Neural progenitor cell (in vitro differentiated cells): Measurements from ENCODE around the gene PLAC8L1. TPM values are rescaled to one million over a fixed set of nuclear protein-coding genes. Genes with fewer than 3 reads are reported as not detected.
A peak's percentile ranks its signal among the peaks of the same experiment; 100 is the strongest.
"Not testable (repeated sequence)": the region's sequence is repeated elsewhere in the genome, so short reads cannot be mapped to it uniquely, and the experiment has no call there.

Experiments
- DNase-seq: peaks from one replicate; pipeline ENCODE4 v3.0.0-alpha.2; 2016; ENCODE audit warnings: low spot score
- H2AFZ ChIP-seq: fragments of 200-600 bp; sonication (generic); replicated peaks from 2 replicates; pipeline ENCODE4 v1.6.1; 2016; ENCODE audit warnings: antibody characterized with exemption
- H3F3A ChIP-seq: fragments of 200-600 bp; sonication (generic); 2 replicates; pipeline ENCODE4 v1.6.1; 2016; ENCODE audit warnings: antibody characterized with exemption, low read depth
- H3K27ac ChIP-seq: fragments of 200-600 bp; sonication (generic); 2 replicates; pipeline ENCODE4 v1.5.1; 2016; ENCODE audit warnings: mild to moderate bottlenecking
- H3K27me3 ChIP-seq: fragments of 200-600 bp; sonication (generic); 2 replicates; pipeline ENCODE4 v1.6.1; 2016; ENCODE audit warnings: mild to moderate bottlenecking, moderate library complexity
- H3K36me3 ChIP-seq: fragments of 200-600 bp; sonication (generic); 2 replicates; pipeline ENCODE4 v1.5.1; 2016
- H3K4me1 ChIP-seq: fragments of 200-600 bp; sonication (generic); 2 replicates; pipeline ENCODE4 v1.6.1; 2016; ENCODE audit warnings: mixed run types
- H3K4me2 ChIP-seq: fragments of 200-600 bp; sonication (generic); 2 replicates; pipeline ENCODE4 v1.6.1; 2016
- H3K4me3 ChIP-seq: fragments of 200-600 bp; sonication (generic); 2 replicates; pipeline ENCODE4 v1.5.1; 2016
- H3K79me2 ChIP-seq: fragments of 200-600 bp; sonication (generic); 2 replicates; pipeline ENCODE4 v1.6.1; 2016; ENCODE audit warnings: low read depth
- H3K9ac ChIP-seq: fragments of 200-600 bp; sonication (generic); 2 replicates; pipeline ENCODE4 v1.6.1; 2016
- H3K9me3 ChIP-seq: fragments of 200-600 bp; sonication (generic); 2 replicates; pipeline ENCODE4 v1.5.1; 2016; ENCODE audit warnings: low read depth
- H4K20me1 ChIP-seq: fragments of 200-600 bp; sonication (generic); 2 replicates; pipeline ENCODE4 v1.6.1; 2016; ENCODE audit warnings: low read depth
- H3K27ac Mint-ChIP-seq: 3 replicates; pipeline ENCODE4 v1.8.0; 2021; ENCODE audit warnings: mixed read lengths
- H3K27me3 Mint-ChIP-seq: 2 replicates; pipeline ENCODE4 v1.8.0; 2022; ENCODE audit warnings: low read depth, mild to moderate bottlenecking, inconsistent platforms, moderate library complexity, mixed read lengths; ENCODE audit not compliant: insufficient read depth
- H3K36me3 Mint-ChIP-seq: 3 replicates; pipeline ENCODE4 v1.8.0; 2021; ENCODE audit warnings: mixed read lengths
- H3K4me1 Mint-ChIP-seq: 3 replicates; pipeline ENCODE4 v1.8.0; 2021; ENCODE audit warnings: mixed read lengths
- H3K4me3 Mint-ChIP-seq: 3 replicates; pipeline ENCODE4 v1.8.0; 2021; ENCODE audit warnings: mild to moderate bottlenecking, moderate library complexity, mixed read lengths
- H3K9me3 Mint-ChIP-seq: 3 replicates; pipeline ENCODE4 v1.8.0; 2020; ENCODE audit warnings: mixed read lengths
- EZH2 ChIP-seq: fragments of 200-600 bp; sonication (generic); IDR thresholded peaks from 2 replicates; pipeline ENCODE4 v1.6.1; 2017; ENCODE audit warnings: antibody characterized with exemption, mild to moderate bottlenecking, moderate library complexity
- EZH2phosphoT487 ChIP-seq: fragments of 200-600 bp; sonication (generic); IDR thresholded peaks from 2 replicates; pipeline ENCODE4 v1.6.1; 2017; ENCODE audit warnings: antibody characterized with exemption
- total RNA-seq: library from RNA; depleted of rRNA; stranded (reverse); fragments of >200 nt; gene quantifications from 2 replicates; pipeline ENCODE4 v1.2.3, GENCODE V29; 2015; ENCODE audit warnings: low replicate concordance
- TF ChIP-seq, protein P1 (sequence below): fragments of 200-600 bp; sonication (generic); IDR thresholded peaks from 2 replicates; pipeline ENCODE4 v1.5.1; 2017; ENCODE audit warnings: antibody characterized with exemption, mild to moderate bottlenecking

The PLAC8L1 gene
- total RNA-seq, 1 donor from 2014 or later, result 0.51 TPM

DNA sequence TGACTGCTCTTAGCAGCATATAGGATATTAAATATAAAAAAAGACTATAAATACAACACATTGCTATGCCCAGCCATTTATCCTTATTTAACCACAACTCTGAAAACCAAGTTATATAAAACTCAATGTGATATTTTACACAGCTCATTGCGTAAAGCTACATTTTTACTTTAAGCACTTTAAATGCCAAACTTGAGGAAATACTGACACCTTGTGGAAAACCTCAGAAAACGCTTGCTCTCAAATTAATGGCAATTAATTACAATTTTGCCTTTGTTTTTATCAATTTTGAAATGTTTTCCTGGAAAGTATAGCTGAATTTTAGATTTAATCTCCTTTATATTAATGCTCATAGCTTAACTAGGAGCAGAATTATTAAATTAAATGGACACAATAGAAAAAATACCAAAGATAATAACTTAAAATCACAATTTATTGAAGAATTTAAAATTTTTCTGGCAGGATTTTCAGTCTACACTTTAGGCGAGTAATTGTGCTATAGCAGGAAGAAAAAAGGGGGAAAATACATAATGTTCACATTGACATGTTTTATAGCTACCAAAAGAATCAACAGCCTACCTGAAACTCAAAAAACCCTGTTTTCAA is 25.2 kb upstream of the PLAC8L1 start:
- DNase-seq, result peak; percentile 33
- H3K79me2 ChIP-seq, result no peaks in the 10 kb centered on the region
- H3K27me3 ChIP-seq, result no peaks in the 10 kb centered on the region
- no peak overlapping the region for H3K27ac ChIP-seq
- H4K20me1 ChIP-seq, result no peaks in the 10 kb centered on the region
- no peak overlapping the region for H3K27ac Mint-ChIP-seq
- H2AFZ ChIP-seq, result no peak overlapping the region
- no peak overlapping the region for H3K4me3 Mint-ChIP-seq
- H3K27me3 Mint-ChIP-seq, result no peaks in the 10 kb centered on the region
- no peaks in the 10 kb centered on the region for H3K4me1 Mint-ChIP-seq
- H3K36me3 ChIP-seq, result peaks cover 37% of the 10 kb centered on the region
- no peak overlapping the region for H3K4me2 ChIP-seq
- no peak overlapping the region for H3K9ac ChIP-seq
- TF ChIP-seq, protein P1, sequence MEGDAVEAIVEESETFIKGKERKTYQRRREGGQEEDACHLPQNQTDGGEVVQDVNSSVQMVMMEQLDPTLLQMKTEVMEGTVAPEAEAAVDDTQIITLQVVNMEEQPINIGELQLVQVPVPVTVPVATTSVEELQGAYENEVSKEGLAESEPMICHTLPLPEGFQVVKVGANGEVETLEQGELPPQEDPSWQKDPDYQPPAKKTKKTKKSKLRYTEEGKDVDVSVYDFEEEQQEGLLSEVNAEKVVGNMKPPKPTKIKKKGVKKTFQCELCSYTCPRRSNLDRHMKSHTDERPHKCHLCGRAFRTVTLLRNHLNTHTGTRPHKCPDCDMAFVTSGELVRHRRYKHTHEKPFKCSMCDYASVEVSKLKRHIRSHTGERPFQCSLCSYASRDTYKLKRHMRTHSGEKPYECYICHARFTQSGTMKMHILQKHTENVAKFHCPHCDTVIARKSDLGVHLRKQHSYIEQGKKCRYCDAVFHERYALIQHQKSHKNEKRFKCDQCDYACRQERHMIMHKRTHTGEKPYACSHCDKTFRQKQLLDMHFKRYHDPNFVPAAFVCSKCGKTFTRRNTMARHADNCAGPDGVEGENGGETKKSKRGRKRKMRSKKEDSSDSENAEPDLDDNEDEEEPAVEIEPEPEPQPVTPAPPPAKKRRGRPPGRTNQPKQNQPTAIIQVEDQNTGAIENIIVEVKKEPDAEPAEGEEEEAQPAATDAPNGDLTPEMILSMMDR, result peak; percentile 78
- no peak for TF ChIP-seq EZH2
- H3K9me3 Mint-ChIP-seq, result no peaks in the 10 kb centered on the region
- H3K4me3 ChIP-seq, result no peak overlapping the region
- H3K36me3 Mint-ChIP-seq, result peaks cover 28% of the 10 kb centered on the region
- no peaks in the 10 kb centered on the region for H3K4me1 ChIP-seq
- H3K9me3 ChIP-seq, result no peaks in the 10 kb centered on the region
- peaks cover 20% of the 10 kb centered on the region for H3F3A ChIP-seq

DNA sequence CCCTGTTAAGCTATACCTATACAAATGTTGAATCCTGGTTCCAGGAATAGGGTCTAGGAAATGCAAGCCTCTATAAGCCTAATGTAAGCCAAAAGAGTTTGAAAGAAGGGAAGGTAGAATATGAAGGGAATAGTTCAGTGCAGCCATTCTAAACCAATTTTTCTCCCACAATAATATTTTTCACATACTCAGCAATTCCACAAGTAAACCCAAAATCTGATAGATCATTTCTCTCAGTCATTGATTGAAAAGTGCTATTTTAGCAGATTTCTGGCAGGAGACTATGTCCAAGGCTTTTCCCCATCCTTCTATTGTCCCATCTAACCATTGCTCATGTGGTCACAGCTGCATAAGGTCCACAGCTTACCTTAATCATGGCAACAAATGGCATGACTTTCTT is 20.7 kb upstream of the PLAC8L1 start:
- Histone ChIP-seq H3K27ac (no peak overlapping the region), H3K79me2 (no peaks in the 10 kb centered on the region), H3K36me3 (peaks cover 60% of the 10 kb centered on the region), H2AFZ (no peak overlapping the region), H3K9ac (no peak overlapping the region), H3K9me3 (no peaks in the 10 kb centered on the region), H3K4me3 (no peak overlapping the region), H3K4me1 (no peaks in the 10 kb centered on the region), H4K20me1 (no peaks in the 10 kb centered on the region), H3K27me3 (no peaks in the 10 kb centered on the region), H3F3A (peaks cover 4% of the 10 kb centered on the region), H3K4me2 (no peak overlapping the region)
- no peak for TF ChIP-seq EZH2
- TF ChIP-seq, protein P1, result no peak
- TF ChIP-seq EZH2phosphoT487, result no peak
- H3K9me3 Mint-ChIP-seq, result no peaks in the 10 kb centered on the region
- no peak overlapping the region for H3K27ac Mint-ChIP-seq
- no peak for DNase-seq
- H3K27me3 Mint-ChIP-seq, result no peaks in the 10 kb centered on the region
- peaks cover 29% of the 10 kb centered on the region for H3K36me3 Mint-ChIP-seq
- H3K4me1 Mint-ChIP-seq, result no peaks in the 10 kb centered on the region
- H3K4me3 Mint-ChIP-seq, result no peak overlapping the region

GRCh38 chr5:146124580-146124979 is 19.2 kb upstream of the PLAC8L1 start:
- Histone ChIP-seq H3K27ac (no peak overlapping the region), H3K27me3 (no peaks in the 10 kb centered on the region), H3K9me3 (no peaks in the 10 kb centered on the region), H3K4me2 (no peak overlapping the region), H3K36me3 (peaks cover 62% of the 10 kb centered on the region), H2AFZ (no peak overlapping the region), H3K9ac (no peak overlapping the region), H4K20me1 (no peaks in the 10 kb centered on the region), H3F3A (no peaks in the 10 kb centered on the region), H3K79me2 (no peaks in the 10 kb centered on the region), H3K4me3 (no peak overlapping the region), H3K4me1 (no peaks in the 10 kb centered on the region)
- no peak for DNase-seq
- Mint-ChIP-seq H3K36me3 (peaks cover 35% of the 10 kb centered on the region), H3K4me3 (no peak overlapping the region), H3K9me3 (no peaks in the 10 kb centered on the region), H3K27ac (no peak overlapping the region), H3K4me1 (no peaks in the 10 kb centered on the region), H3K27me3 (no peaks in the 10 kb centered on the region)
- TF ChIP-seq, protein P1, result no peak
- TF ChIP-seq EZH2phosphoT487 (no peak), EZH2 (no peak)

DNA sequence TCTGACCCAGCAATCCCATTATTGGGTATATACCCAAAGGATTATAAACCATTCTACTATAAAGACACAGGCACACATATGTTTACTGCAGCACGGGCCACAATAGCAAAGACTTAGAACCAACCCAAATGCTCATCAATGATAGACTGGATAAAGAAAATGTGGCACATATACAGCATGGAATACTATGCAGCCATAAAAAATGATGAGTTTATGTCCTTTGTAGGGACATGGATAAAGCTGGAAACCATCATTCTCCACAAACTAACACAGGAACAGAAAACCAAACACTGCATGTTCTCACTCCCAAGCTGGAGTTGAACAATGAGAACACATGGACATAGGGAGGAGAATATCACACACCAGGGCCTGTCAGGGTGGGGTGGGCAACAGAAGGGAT is 16.1 kb upstream of the PLAC8L1 start:
- not testable (repeated sequence) for H3K9me3 Mint-ChIP-seq, H3K9ac ChIP-seq, H3K27ac Mint-ChIP-seq, H3K27me3 ChIP-seq, H3K4me2 ChIP-seq, H4K20me1 ChIP-seq, H3K4me3 Mint-ChIP-seq, H2AFZ ChIP-seq, H3K4me1 ChIP-seq, H3K27me3 Mint-ChIP-seq, H3K4me1 Mint-ChIP-seq, H3K9me3 ChIP-seq, DNase-seq, H3F3A ChIP-seq, H3K4me3 ChIP-seq, H3K79me2 ChIP-seq, H3K27ac ChIP-seq
- H3K36me3 ChIP-seq, result peaks cover 53% of the 10 kb centered on the region
- H3K36me3 Mint-ChIP-seq, result peaks cover 43% of the 10 kb centered on the region
